ENCODE results near the gene PSMA6.

GRCh38 chr14:35257809-35258208 lies 34.4 kb upstream of the PSMA6 start:
- TF ChIP-seq CTCF (IDR thresholded peaks at IDR 0.05) (no peak), POLR2A (IDR thresholded peaks at IDR 0.05) (no peak)

Measured in Peyer's patch (tissue), 4 donors.